ENCODE results near the gene ARHGAP25. TPM values are rescaled to one million over a fixed set of nuclear protein-coding genes. Genes with fewer than 3 reads are reported as not detected.

The ARHGAP25 gene, protein sequence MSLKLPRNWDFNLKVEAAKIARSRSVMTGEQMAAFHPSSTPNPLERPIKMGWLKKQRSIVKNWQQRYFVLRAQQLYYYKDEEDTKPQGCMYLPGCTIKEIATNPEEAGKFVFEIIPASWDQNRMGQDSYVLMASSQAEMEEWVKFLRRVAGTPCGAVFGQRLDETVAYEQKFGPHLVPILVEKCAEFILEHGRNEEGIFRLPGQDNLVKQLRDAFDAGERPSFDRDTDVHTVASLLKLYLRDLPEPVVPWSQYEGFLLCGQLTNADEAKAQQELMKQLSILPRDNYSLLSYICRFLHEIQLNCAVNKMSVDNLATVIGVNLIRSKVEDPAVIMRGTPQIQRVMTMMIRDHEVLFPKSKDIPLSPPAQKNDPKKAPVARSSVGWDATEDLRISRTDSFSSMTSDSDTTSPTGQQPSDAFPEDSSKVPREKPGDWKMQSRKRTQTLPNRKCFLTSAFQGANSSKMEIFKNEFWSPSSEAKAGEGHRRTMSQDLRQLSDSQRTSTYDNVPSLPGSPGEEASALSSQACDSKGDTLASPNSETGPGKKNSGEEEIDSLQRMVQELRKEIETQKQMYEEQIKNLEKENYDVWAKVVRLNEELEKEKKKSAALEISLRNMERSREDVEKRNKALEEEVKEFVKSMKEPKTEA
- 10.5 and 11.9 TPM in 2 replicates for total RNA-seq

DNA sequence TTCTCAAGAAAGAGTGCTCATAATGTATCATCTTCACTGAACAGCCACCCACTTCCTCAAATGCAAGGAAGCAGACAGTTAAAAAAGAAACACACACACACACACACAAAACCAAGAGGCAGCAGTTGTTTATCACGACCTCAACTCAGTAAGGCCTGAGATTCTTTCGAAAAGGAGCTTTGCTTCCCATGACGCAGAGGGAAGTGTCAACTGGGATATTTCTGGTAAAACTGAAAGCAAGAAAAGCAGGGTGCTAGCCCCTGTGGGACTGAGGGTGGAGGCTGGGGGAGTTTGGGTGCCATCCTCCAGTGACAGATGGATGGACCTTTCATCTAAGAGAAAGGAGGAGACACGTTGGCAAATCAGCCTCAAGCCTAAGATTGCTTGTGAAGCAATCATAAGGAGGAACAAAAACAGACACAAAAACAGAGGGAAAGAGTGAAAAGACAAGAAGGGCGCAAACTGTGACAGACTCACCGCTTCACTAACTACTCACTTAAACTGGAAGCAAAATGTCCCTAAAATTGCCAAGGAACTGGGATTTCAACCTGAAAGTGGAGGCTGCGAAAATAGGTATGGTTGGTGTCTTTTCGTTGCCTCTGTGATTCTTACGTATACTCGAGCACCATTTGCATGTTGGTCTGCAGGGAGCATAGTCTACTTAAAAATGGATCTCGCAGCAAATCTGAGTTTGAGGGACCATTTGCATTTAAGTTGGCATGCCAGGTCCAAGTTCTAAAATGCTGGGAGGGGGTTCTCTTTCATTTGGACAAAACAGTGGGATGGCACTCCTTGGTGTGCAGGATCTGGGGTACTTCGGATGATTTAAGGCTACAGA lies at the start of gene ARHGAP25:
TSS of gene ARHGAP25 (plus strand) at position 124 of the 838 bp plus-strand sequence. CDS start at position 513, 389 bp downstream.
- no peak for DNase-seq (ENCODE audit: low read depth in 2 of 2)

DNA sequence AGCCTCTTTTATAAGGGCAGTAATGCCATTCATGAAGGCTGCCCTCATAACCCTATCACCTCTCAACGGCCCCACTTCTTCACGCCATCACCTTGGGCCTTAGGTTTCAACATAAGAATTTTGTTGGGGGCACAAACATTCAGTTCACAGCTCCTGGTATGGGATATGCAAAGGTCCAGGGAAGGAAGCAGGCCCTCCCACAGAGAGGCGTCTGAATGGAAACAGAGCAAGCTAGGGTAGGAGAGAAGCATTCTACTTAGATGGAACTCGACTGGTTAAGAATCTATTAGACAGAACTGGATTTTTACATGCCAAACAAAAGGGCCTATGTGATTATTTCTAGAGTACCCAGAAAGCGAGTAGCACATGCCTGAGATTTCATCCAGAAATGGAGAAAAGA lies 48.4 kb upstream of the ARHGAP25 start:
- DNase-seq (ENCODE audit: low read depth in 2 of 2): no peak

DNA sequence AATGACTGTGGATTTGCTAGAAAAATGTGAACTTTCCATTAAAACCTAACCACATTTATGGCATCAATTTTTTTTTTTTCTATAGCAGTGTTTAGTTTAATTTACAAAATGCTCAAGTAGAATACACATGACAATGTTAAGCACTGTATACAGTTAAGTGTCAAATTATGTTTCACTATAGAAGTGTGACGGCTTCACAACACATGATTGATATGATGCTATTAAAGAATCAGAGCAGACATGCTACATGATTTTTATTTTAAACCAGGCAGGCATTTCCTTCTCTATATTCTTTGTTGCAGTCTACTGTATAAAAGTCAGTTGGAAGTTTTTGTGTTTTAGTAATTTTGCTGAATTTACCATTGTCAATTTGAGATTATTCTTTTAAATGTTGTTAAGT lies 47.6 kb upstream of the ARHGAP25 start:
- DNase-seq (ENCODE audit: low read depth in 2 of 2): no peak

DNA sequence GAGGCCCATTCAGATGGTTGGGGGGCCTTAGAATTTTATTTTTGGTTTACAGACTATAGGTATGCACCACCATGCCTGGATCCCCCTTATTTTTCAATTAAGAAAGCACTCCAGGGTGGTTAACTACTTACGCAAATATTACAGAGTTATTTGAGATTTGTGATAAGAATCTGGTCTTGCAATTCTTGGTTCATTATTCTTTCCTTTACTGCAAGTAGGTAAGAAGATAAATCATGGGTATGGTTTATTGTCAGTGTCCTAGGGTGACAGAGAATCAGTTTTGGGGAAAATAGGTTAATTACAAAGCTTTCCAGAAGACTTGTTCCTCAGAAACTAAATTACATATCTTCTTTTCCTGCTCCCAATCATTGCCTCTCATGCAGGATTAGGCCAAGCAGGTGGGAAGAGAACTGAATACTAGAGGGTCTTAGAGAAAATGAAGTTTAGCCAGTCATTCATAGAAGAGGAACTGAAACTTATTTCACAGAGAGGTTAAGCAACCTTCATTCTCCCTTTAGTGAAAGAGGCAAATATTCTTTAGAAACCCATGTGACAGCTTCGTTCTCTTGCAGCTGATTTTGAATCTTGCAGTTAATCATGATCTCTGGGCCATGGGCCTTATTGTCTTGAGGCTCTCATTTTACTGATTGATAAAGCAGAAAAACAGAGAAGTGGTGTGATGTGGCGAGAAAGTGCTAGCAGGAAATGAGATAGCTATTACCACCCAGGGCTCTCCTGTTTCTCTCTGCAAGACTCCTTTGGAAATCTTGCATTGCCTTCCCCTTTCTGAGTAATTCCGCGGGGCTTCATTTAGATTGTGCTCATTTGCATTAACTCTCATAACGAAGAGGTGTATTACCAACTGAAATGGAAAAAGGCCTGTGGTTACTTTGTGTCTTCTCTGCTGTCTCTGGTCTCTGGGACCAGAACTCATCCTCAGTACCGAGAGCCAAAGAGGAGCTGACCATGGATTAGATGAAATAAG lies 44.8 kb upstream of the ARHGAP25 start:
- DNase-seq (ENCODE audit: low read depth in 2 of 2): no peak

DNA sequence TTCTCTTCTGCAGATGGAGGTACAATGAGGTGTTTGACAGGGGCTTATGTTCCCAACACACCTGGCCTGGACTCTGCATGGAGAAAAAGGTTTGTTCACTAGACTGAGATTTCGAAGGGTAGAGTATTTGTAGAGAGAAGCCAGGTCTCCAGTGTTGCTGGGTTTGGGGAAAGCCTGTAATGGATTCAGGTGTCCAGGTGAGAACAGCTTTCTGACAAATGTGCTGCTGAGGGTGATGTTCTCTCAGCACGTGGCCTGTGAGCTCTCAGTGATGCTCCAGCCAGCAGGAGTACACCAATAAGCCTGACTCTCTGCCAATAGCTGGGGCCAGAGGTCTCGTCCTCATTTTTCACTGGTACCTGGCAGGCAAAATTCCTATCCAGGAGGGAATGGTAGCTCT lies 43.8 kb upstream of the ARHGAP25 start:
- no peak for DNase-seq (ENCODE audit: low read depth in 2 of 2)

DNA sequence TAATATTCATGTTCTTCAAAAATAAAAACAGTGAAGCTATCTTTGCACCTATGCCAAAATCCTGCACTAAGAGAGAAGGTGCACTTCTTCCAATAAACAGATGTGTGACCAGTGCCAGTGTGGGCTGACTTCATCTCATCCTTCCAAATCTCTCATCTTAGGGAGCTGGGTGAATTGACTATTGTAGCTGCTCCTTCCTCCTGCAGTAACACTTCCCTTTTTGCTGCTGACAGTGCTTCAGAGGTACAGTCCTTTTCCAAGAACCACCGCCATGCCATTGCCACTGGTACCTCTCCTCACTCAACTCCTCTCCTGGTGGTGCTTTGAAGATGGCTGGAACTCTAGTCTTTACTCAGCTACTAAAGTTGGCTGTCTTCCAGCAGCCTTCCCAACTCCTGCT lies 42.1 kb upstream of the ARHGAP25 start:
- DNase-seq (ENCODE audit: low read depth in 2 of 2): no peak

DNA sequence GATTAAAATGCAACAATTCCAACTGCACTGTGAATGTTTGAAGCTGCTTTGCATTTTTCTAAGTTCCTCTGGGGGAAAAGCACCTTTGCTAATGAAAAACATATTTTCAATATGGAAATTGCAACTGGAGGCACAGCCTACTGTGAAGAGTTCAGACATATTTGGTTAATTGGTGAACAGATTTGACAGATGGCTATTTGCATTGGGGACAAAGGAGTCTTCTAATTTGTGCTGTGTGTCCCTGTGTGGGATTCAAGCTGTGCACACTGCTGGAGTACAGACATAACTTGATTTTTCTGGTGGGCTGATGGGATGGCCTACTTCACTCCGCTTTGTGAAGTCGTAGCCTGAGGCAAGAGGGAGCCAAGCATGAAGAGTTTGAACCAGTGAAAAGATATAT lies 40.7 kb upstream of the ARHGAP25 start:
- DNase-seq (ENCODE audit: low read depth in 2 of 2): no peak

DNA sequence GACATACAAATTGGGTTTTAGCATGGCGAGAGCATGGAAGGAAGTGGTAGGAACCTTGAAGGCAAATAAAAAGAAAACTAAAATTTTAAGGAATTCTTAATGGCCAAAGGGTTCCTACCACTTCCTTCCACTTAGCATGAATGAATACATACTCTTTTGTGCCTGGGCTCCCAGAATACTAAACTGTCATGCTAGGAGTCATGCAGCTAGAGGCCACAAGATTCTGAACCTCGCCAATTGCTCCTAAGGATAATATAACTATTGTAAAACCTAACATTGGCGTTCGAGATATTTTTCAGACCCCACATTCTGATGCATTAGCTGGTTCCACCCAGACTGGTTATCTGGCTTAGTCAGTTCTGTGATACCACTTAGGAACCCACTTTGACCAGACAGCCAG lies 38.6 kb upstream of the ARHGAP25 start:
- no peak for DNase-seq (ENCODE audit: low read depth in 2 of 2)

DNA sequence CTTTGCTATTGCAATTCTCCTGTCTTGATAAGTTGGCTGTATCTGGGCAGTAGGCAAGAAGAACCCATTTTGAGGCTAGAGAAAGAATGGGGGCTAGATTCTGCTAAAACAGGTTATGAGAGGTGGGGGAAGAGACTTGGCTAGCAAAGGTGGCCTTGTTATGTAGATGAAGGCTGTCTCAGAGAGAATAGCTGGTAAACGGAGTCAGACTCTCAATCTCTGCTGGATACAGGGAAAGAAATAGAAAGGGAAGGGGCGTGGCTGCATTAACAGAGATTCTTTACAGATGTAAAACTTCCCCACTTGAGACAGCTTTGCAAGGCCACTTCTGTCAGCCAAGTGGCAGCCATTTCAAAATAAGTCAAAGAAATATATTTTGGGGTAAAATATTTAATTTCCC lies 38.1 kb upstream of the ARHGAP25 start:
- DNase-seq (ENCODE audit: low read depth in 2 of 2): no peak

DNA sequence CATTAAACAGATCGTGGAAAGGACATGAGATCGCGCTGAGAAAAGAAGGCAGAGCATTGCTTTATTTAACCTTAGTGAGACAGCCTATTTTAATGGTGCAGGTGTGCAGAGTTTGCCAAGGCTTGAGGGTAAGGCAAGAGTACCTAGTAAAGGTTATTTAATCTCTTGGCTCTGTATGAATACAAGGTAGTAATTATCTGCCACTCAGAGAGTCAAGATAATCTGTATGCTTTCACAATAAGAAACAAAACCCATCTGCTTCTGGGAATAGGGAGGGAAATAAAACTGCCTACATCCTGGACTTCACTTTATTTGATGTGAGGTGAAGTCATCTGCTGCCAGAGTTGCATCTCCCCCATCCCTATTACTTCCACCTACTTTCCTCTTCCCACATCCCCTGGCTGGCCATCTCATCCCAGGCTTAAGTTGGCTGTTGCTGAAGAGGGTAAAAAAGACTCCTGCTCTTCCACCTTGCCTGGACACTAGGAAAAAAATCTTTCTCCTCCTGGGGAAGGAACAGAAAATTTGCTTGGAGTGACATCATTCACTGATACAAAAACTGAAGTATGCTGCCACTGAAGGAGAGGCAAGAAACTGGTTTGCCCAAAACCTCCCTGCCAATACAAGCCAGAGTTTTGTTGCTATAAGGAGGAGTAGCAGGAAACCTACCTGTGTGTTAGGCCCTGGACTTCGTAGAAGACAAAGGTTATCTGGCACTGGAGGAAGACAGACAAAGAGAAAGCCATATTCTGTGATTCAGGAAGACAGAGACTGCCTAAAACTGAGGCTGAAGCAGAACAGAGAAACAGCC lies 35.8 kb upstream of the ARHGAP25 start:
- DNase-seq (ENCODE audit: low read depth in 2 of 2): no peak

DNA sequence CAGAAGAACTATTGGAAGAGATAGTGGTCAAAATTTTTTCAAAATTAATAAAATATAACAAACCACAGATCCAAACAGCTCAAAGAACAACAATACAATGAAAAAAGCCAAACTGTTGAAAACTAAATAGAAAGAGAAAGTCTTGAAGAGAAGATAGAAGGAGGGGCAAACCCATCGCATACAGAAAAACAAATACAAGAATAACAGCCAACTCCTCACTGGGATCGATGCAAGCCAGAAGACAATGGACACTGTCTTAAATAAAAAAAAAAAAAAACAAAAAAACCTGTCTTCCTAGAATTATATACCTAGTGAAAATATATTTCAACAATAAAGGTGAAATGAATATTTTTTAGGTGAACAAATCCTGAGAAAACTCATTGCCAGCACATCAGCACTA lies 34.1 kb upstream of the ARHGAP25 start:
- no peak for DNase-seq (ENCODE audit: low read depth in 2 of 2)

DNA sequence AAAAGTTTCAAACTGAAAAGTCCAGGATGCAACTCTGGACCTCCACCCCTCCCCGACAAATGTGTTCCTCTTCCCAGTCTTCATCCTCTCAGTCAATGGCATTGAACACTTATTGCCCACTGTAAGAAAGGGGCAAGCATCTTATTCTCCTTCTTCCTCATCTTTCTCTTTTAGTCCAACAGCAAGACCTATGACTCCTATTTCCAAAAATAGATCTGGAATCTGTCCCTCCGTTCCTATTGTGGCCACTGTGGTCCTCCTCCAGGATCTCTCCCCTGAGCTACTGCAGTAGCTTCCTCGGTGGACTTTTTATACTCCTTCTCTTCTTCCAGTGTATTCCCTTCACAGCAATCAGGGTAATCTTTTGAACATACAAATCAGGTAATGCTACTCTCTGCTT lies 28.0 kb upstream of the ARHGAP25 start:
- no peak for DNase-seq (ENCODE audit: low read depth in 2 of 2)

DNA sequence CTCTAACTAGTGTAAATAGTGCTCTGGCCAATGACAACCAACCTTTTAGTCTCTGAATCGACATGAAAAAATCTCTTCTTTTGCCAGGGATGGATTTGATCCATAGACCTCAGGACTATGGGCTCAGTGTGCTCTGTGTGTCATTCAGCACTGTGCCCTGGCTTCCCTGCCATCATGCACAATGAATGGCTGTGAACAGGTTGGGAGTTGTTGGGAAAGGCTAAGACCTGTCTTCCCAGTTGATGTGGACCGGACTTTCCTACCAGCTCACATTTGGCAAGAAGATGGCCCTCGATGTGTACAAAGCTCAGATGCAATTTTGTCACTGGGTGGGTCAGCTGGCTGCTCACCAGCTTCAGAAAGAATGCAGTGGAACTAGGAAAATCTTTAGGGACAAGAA lies 26.0 kb upstream of the ARHGAP25 start:
- no peak for DNase-seq (ENCODE audit: low read depth in 2 of 2)

DNA sequence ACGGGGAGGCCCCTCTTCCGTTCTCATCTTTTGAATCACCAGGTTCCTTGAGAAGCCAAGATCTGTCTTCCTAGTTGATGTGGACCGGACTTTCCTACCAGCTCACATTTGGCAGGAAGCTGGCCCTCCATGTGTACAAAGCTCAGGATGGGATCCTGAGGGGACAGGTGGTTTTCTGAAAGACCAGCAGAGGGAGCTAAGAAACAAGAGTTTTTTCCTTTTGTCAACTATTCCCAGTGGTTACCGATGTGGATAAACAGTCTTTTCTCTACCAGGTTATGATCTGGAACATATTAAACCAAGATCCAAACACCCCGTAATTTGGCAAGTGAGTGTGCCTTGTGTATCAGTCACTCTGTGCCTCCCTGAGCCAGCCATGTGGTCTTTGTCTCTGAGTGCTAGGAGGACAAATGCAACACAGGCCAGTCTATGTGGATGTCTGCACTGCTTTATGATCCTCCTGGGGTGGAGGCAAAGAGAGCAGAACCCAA lies 25.1 kb upstream of the ARHGAP25 start:
- DNase-seq (ENCODE audit: low read depth in 2 of 2): peak; percentile 31 to 53

DNA sequence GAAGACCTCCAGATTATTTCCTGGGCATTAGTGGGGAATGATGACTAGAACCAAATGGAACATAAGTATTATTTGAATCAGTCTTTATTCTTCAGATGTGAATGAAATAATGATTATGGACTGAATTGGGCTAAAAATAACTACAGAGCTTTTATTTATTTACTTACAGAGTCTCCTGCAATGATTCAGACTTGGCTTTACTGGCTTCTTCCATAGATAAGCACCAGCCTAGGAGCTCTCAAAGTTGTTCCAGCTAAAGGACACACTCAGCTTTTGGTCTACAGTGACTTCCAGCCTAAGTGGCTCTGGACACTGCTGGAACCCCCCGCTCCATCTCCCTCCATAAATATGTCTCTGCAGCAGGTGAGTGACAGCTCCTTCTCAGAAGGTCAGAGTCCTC lies 24.3 kb upstream of the ARHGAP25 start:
- no peak for DNase-seq (ENCODE audit: low read depth in 2 of 2)

DNA sequence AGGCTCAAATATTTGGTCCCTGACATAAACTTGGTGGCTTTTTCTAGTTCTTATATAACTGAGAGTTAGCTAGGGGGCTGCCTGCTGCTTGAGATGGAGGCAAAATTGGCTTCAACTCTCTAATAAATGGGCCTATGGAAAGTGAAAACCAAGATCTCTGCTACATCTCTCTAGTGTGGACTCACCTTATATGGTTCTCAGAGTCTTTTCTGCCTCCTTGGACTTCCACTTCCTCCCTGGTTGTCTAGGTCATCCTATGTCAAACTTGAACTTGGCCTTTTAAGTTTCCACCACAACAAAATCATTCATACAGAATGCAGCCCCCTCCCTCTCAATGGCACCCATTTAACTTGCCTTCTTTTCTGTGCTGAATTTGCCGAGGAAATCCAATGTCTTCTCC lies 23.9 kb upstream of the ARHGAP25 start:
- DNase-seq (ENCODE audit: low read depth in 2 of 2): no peak

DNA sequence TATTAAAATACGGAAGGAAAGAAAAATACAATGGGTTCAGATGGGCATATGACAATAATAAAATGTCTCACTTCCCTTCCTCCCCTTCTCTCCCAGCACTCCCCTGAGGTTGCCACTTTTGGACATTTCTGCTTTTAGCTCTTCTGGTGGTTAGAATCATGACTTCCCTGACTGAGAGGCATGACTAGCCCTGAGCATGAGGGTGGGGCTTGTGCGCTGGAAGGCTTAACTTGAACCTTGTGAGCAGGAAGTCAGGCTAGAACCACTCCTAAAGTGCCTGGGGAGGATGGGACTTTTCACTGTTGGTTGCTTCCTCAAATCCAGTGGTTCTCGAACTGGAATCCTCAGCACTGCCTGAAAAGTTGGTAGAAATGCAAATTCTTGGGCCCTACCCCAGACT lies 19.7 kb upstream of the ARHGAP25 start:
- no peak for DNase-seq (ENCODE audit: low read depth in 2 of 2)

DNA sequence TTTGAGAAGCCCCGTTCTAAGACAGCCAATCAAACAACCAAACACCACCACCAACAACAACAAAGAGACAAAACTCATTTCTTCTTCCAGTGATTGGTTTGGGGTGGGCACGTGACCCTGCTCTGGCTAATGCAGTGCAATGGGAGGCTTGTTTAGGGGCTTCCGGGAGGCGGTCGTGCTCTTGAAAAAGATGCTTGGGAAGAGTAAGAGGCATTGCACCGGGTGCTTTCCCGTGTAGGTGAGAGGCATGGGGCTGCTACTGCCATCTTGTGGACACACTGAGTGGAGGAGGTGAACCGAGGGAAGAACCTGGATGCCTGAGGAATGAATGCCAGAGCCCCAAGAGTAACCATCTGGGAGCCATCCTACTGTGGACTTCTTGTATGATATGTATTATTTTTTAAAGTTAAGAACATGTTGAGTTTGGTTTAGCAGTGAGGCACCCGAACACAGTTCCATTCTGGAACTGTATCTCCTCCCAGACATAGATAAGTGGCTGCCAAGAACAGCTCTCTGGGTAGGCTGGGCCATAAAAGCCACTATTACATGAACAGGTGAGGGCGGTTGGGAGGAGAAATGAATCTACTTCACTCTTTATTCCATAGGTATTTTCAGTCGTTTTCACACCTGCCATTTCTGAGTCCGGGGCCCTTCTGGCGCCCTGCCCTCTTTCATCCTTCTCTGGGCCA lies 19.1 kb upstream of the ARHGAP25 start:
- DNase-seq (ENCODE audit: low read depth in 2 of 2): peak; percentile 27 to 68

DNA sequence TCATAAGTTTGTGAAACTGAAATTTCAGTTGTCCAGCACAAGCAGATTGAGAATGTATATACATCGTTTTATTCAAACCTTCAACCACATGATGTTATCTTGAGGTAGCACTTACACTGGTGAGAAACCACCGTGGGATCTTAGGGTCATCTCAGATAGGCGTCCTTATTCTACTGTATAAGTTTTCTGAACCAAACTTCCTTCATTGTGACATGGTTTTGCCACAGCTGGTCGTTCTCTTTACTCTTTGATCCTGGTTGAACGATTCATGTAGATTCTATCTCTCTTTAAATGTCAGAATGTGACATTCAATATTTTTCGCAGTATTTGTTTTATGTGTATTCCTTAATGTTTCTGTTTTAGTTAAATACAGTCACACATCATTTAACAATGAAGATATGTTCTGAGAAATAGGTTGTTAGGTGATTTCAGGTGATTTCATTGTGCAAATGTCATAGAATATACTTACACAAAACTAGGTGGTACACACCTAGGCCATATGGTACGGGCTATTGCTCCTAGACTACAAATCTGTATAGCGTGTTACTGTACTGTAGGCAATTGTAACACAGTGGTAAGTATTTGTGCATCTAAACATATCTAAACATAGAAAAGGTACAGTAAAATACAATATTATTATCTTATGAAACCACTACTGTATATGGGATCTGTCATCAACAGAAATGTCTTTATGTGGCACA lies 17.9 kb upstream of the ARHGAP25 start:
- DNase-seq (ENCODE audit: low read depth in 2 of 2): no peak
